Right lobe of liver (tissue), 6 donors: ENCODE results near the gene ASB2. TPM values are rescaled to one million over a fixed set of nuclear protein-coding genes. Genes with fewer than 3 reads are reported as not detected.

Experiments
- ATAC-seq, 4 donors: fragments of 200-7000 bp; cut with Tn5 transposase; one replicate each; pipeline ENCODE4 v1.9.1; 2020; ENCODE audit warnings: mild to moderate bottlenecking in 4 of 4, moderate library complexity in 4 of 4
- DNase-seq, 3 donors: peaks; one replicate each; pipeline ENCODE4 v3.0.0-alpha.2; 2020
- H3K27ac ChIP-seq, 3 donors: fragments of 200-600 bp; one replicate each; pipeline ENCODE4 v1.8.0; 2022
- H3K27me3 ChIP-seq, 2 donors: fragments of 200-600 bp; one replicate each; pipeline ENCODE4 v1.8.0; 2022
- H3K36me3 ChIP-seq, 4 donors: fragments of 200-600 bp; sonication (generic) in 1 of 4; one replicate each; pipeline versions ENCODE4 v1.5.1 to v1.8.0; 2017 to 2022; ENCODE audit warnings: control low read depth in 1 of 4
- H3K4me1 ChIP-seq, 4 donors: fragments of 200-600 bp; sonication (generic) in 1 of 4; one replicate each; pipeline versions ENCODE4 v1.5.1 to v1.8.0; 2017 to 2022; ENCODE audit warnings: control low read depth in 1 of 4
- H3K4me3 ChIP-seq, 3 donors: fragments of 200-600 bp; one replicate each; pipeline ENCODE4 v1.8.0; 2022
- H3K9me3 ChIP-seq, 4 donors: fragments of 200-600 bp; sonication (generic) in 1 of 4; one replicate each; pipeline versions ENCODE4 v1.5.1 to v1.8.0; 2017 to 2022; ENCODE audit warnings: control low read depth in 1 of 4
- POLR2A ChIP-seq: fragments of 450-650 bp; IDR thresholded peaks from one replicate; pipeline ENCODE4 v1.6.1; 2017; ENCODE audit warnings: antibody characterized with exemption, mild to moderate bottlenecking
- WGBS: methylation state at CpG from one replicate; pipeline ENCODE4 v1.1.6; 2018; ENCODE audit warnings: low coverage, low lambda C conversion rate; ENCODE audit not compliant: insufficient coverage; ENCODE audit errors: missing lambda C conversion rate; 5-methylcytosine and 5-hydroxymethylcytosine counted together
- intact Hi-C, 2 donors: fragments of 100-400 bp; cut with DNase I; formaldehyde crosslinking; loops; one replicate each; pipeline versions ENCODE4 v1.11.2 to v1.14.1; 2022
- total RNA-seq, 6 experiments: library from RNA; depleted of rRNA in 2 of 6; stranded (reverse); fragments of >200 nt in 2 of 6; fragmentation: NEBNext Ultra II Directional in 3 of 6; extraction: Animal tissue kit (Norgen Biotek cat#: 25700) in 3 of 6; gene quantifications; one replicate each; pipeline versions ENCODE4 v1.1.0 to v1.2.4, GENCODE V29; 2016 to 2023
- TF ChIP-seq, protein P1 (sequence below), 4 donors: fragments of 200-600 bp in 3 of 4; fragments of 450-650 bp in 1 of 4; IDR thresholded peaks; one replicate each; pipeline versions ENCODE4 v1.5.1 to v1.8.0; 2016 to 2022; ENCODE audit warnings: antibody characterized with exemption in 4 of 4, mild to moderate bottlenecking in 2 of 4
- donor health status: DM: no; HTN: yes; CAD: no.
- donor health status: DM: no; HTN: no; CAD: no.
- donor health status: DM: no; HTN: no; CAD: no.
- donor health status: DM: no; HTN: yes; CAD: no.
- donor health status: DM: no; HTN: yes; CAD: no.

ASB2 gene
- total RNA-seq, 6 experiments from 2014 or later: 0.20 to 0.59 (median 0.28) TPM

DNA sequence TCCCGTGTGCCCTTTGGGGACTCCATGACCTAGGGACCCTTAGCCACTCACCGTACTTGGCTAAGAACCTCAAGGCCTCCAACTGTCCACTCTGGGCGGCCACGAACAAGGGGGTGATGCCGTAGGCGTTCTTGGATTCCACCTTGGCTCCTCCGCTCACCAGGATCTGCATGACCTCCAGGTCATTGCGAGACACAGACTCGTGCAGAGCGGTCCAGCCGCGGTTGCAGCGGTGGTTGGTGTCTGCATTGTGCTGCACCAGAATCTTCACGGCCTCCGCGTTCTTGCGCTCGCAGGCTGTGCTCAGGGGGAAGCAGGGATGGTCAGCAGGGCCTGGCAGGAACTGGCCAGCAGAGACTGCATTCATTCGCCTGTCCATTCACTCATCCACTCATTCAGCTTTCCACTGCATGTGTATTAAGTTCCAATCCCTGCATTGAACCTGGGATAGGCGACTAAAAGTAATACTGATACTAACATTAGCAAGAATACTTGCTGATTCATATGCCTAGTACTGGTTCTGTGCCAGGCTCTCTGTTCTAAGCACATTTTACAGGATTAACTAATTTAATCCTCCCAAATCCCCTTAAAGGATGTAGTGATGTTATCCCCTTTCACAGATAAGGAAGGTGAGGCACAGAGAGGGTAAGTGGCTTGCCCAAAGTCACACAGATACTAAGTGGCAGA lies 25.3 kb downstream of the ASB2 start:
- ATAC-seq (no peak), DNase-seq (no peak)
- no peak for TF ChIP-seq POLR2A
- TF ChIP-seq, protein P1, sequence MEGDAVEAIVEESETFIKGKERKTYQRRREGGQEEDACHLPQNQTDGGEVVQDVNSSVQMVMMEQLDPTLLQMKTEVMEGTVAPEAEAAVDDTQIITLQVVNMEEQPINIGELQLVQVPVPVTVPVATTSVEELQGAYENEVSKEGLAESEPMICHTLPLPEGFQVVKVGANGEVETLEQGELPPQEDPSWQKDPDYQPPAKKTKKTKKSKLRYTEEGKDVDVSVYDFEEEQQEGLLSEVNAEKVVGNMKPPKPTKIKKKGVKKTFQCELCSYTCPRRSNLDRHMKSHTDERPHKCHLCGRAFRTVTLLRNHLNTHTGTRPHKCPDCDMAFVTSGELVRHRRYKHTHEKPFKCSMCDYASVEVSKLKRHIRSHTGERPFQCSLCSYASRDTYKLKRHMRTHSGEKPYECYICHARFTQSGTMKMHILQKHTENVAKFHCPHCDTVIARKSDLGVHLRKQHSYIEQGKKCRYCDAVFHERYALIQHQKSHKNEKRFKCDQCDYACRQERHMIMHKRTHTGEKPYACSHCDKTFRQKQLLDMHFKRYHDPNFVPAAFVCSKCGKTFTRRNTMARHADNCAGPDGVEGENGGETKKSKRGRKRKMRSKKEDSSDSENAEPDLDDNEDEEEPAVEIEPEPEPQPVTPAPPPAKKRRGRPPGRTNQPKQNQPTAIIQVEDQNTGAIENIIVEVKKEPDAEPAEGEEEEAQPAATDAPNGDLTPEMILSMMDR (IDR thresholded peaks at IDR 0.05): no peak
- Histone ChIP-seq H3K4me3 (no peak overlapping the region), H3K36me3 (no peaks in the 10 kb centered on the region), H3K4me1 (peaks cover 0 to 1% (median 0%) of the 10 kb centered on the region in 4 donors), H3K27ac (no peak overlapping the region), H3K27me3 (no peaks in the 10 kb centered on the region), H3K9me3 (no peaks in the 10 kb centered on the region)
- intact Hi-C loops: no loop called here
- 79% methylated on average over 9 of the region's 20 CpGs for WGBS

DNA sequence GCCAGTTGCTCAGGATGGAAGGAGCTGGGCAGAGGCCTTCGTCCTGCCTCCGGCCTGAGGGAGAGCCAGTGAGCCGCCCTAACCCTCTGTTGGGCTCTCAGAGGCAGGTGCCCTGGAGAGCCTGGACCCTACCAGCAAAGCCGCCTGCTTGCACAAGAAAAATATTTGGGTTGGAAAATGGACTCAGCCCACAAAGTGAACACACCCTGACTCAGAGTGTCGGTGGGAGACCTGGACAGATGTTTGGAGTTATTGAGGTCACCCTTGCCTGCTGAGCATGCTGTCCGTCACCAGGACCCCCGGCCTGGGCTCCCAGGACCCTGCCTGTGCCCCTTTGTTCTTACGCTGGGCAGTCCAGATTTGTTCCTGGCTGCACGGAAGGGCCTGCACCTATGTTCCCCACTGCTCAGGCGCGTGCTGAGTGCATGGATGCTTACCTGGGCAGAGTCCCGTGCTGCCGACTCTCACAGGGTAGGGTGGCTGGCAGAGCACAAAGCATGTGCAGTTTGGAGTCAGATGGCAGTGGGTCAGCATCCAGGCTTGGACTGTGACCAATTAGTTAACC lies 26.8 kb downstream of the ASB2 start:
- no peak overlapping the region for H3K27ac ChIP-seq
- WGBS: no CpG with 5 or more reads among the region's 13 CpGs
- TF ChIP-seq POLR2A: no peak
- no peaks in the 10 kb centered on the region for H3K27me3 ChIP-seq
- no peaks in the 10 kb centered on the region for H3K36me3 ChIP-seq
- H3K9me3 ChIP-seq: no peaks in the 10 kb centered on the region
- intact Hi-C loops: loop anchor here in 1 of 2 donors (10.0 kb wide), 1 partner anchor 45 kb away; the partner anchor contains the start of gene CCDC197
- no peak for DNase-seq
- ATAC-seq: no peak
- H3K4me1 ChIP-seq: no peaks in the 10 kb centered on the region
- H3K4me3 ChIP-seq: no peak overlapping the region

DNA sequence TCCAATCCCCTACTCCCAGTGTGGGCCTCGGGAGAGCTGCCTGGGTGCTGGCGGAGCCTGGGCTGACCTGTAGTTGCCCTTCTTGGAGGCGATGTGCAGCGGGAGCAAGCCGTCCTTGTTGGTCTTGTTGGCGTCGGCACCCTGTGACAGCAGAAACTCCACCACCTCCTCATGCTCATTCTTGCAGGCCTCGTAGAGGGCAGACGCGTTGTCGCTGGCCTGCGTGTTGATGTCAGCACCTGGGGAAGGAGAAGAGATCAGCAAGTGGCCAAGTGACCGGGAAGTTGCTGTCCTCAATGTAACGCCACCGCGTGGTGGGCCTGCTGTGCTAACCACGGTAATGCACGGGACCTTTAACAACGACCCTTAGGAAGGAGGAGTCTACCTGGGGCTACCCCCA lies 29.1 kb downstream of the ASB2 start:
- intact Hi-C loops: loop anchor here in 1 of 2 donors (10.0 kb wide), 1 partner anchor 48 kb away; the partner anchor contains the start of gene CCDC197
- no peaks in the 10 kb centered on the region for H3K27me3 ChIP-seq
- TF ChIP-seq, protein P1 (IDR thresholded peaks at IDR 0.05): no peak
- TF ChIP-seq POLR2A: no peak
- WGBS: 77% methylated on average over 4 of the region's 19 CpGs
- H3K4me1 ChIP-seq: no peaks in the 10 kb centered on the region
- no peaks in the 10 kb centered on the region for H3K36me3 ChIP-seq
- DNase-seq (no peak), ATAC-seq (no peak)
- H3K27ac ChIP-seq: no peak overlapping the region
- no peaks in the 10 kb centered on the region for H3K9me3 ChIP-seq
- H3K4me3 ChIP-seq: no peak overlapping the region

DNA sequence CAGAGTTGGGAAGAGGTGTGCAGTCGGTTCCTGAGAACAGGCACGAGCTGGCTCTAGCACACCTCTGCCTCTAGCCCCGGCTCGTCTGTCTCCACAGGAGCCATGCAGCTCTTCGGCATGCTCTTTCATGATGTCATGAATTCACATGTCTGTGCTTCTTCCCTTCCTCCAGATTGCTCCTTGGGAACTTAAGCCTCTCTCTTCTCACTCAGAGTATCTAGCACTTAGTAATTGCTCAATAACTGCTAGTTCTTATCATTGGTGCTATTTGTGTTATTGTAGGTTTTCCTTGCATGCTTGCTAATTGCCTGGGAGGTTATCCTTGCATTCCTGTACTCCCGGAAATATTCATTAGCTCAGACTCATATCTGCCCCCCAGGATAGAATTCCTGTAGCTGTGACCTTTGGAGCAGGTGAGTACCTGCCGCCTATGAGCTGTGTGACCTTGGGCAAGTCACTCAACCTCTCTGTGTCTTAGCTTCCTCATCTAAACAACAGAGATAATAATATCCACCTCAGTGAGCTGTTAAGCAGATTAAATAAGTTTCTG lies 29.8 kb downstream of the ASB2 start:
- H3K4me3 ChIP-seq: no peak overlapping the region
- intact Hi-C loops: loop anchor here in 1 of 2 donors (10.0 kb wide), 1 partner anchor 48 kb away; the partner anchor contains the start of gene CCDC197
- ATAC-seq: no peak

More for the DNA sequence above, 29.8 kb downstream of the ASB2 start:
- no peak overlapping the region for H3K27ac ChIP-seq
- no peak for DNase-seq
- H3K27me3 ChIP-seq: no peaks in the 10 kb centered on the region
- WGBS: 65% methylated on average over 2 of the region's 7 CpGs
- H3K9me3 ChIP-seq: no peaks in the 10 kb centered on the region
- no peaks in the 10 kb centered on the region for H3K4me1 ChIP-seq
- TF ChIP-seq POLR2A: no peak
- TF ChIP-seq, protein P1 (IDR thresholded peaks at IDR 0.05): no peak
- H3K36me3 ChIP-seq: no peaks in the 10 kb centered on the region
